ENCODE results near the gene CNIH3.

The CNIH3 gene

DNA sequence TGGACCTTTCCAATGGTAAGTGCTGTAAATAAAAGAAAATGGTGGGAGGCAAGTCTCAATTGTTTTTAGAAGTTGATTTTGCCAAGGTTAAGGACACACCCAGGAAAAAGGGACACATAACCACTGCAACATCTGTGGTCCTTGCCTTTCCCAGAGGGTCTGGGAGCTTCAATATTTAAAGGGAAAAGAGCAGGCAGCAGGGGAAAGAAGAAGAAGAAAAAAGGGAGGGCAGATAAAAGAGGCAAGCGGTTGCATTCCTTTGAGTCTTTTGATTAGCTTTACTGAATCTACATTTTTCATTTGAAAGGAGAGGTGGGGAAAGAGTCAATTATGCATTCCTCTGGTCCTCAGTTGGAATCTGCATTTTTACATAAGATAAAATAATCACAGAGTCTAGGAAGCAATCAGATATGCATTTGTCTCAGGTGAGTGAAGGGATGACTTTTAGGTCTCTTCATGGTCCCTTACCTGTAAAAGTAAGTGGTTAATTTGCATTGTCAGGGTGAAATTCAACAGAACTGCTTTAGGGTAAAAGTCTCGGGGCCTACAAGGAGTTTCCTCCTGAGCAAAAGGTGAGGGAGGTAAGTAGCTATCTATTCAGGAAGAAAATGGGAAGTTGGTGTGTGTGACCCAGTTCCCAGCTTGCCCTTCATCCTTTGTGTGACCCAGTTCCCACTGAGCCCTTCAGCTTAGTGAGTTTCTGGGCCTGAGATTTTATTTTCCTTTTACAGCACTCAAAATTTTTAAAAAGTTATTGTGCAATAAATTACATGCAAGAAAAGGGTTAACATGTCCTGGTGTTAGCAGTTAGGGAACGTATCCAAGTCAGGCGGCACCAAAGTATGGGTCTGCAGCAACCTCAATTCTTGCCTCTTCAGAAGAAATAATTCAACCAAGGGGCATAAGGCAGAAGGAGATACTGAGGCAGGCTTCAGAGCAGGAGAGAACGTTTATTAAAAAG, 8.6 kb upstream of the CNIH3 start:
- H3K27ac ChIP-seq, result no peak overlapping the region
- H3K27me3 ChIP-seq, result peaks cover 6% of the 10 kb centered on the region
- no peak overlapping the region for H3K4me3 ChIP-seq (ENCODE audit: low read depth in 1 of 2, low read length in 1 of 2)
- no peaks in the 10 kb centered on the region for H3K36me3 ChIP-seq
- H3K9me3 ChIP-seq, result no peaks in the 10 kb centered on the region
- TF ChIP-seq CTCF (IDR thresholded peaks at IDR 0.05), result no peak
- no peaks in the 10 kb centered on the region for H3K4me1 ChIP-seq (ENCODE audit: control insufficient read depth in 1 of 2, insufficient read depth in 1 of 2, low read depth in 1 of 2, low read length in 1 of 2)

GRCh38 chr1:224609333-224609732, 6.8 kb upstream of the CNIH3 start:
- Histone ChIP-seq H3K4me1 (ENCODE audit: control insufficient read depth in 1 of 2, insufficient read depth in 1 of 2, low read depth in 1 of 2, low read length in 1 of 2) (no peaks in the 10 kb centered on the region), H3K36me3 (no peaks in the 10 kb centered on the region), H3K9me3 (no peaks in the 10 kb centered on the region), H3K27ac (no peak overlapping the region), H3K27me3 (peaks cover 22% of the 10 kb centered on the region), H3K4me3 (ENCODE audit: low read depth in 1 of 2, low read length in 1 of 2) (no peak overlapping the region)
- TF ChIP-seq CTCF (IDR thresholded peaks at IDR 0.05), result no peak

DNA sequence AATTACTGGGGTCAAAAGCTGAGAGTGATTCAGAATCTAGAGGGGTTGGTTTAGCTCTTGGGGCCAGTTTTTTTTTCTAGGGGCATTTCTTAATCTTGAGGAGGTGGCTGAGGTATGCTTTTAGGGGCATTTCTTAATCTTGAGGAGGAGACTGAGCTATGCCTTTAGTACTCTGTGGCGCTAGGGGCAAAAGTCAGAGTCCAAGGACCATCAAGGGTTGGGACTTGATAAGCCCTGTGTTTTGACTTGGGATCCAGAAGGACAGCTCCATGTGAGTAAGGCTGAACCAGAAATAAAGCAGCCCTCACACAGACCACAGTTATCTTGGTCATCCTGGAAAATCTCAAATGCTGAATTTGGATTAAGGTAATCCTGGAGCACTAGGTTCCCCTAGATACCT, 3.9 kb upstream of the CNIH3 start:
- Histone ChIP-seq H3K9me3 (no peaks in the 10 kb centered on the region), H3K27me3 (peaks cover 51% of the 10 kb centered on the region), H3K4me3 (ENCODE audit: low read depth in 1 of 2, low read length in 1 of 2) (no peak overlapping the region), H3K4me1 (ENCODE audit: control insufficient read depth in 1 of 2, insufficient read depth in 1 of 2, low read depth in 1 of 2, low read length in 1 of 2) (peaks cover 0 to 11% of the 10 kb centered on the region in 2 experiments), H3K27ac (no peak overlapping the region), H3K36me3 (no peaks in the 10 kb centered on the region)
- no peak for TF ChIP-seq CTCF (IDR thresholded peaks at IDR 0.05)

DNA sequence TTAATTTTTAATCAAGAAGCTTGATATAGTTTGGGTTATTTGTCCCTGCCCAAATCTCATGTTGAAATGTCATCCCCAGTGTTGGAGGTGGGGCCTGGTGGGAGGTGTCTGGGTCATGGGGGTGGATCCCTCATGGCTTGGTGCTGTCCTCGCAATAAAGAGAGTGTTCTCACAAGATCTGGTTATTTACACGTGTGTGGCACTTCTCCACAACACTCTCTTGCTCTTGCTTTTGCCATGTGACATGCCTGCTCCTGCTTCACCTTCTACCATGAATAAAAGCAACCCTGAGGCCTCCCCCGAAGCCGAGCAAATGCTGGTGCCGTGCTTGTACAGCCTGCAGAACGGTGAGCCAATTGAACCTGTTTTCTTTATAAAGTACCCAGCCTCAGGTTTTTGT, 2.6 kb upstream of the CNIH3 start:
- Histone ChIP-seq H3K27ac (no peak overlapping the region), H3K9me3 (no peaks in the 10 kb centered on the region), H3K36me3 (no peaks in the 10 kb centered on the region), H3K4me1 (ENCODE audit: control insufficient read depth in 1 of 2, insufficient read depth in 1 of 2, low read depth in 1 of 2, low read length in 1 of 2) (peaks cover 0 to 11% of the 10 kb centered on the region in 2 experiments), H3K27me3 (peaks cover 64% of the 10 kb centered on the region), H3K4me3 (ENCODE audit: low read depth in 1 of 2, low read length in 1 of 2) (no peak overlapping the region)
- no peak for TF ChIP-seq CTCF (IDR thresholded peaks at IDR 0.05)

DNA sequence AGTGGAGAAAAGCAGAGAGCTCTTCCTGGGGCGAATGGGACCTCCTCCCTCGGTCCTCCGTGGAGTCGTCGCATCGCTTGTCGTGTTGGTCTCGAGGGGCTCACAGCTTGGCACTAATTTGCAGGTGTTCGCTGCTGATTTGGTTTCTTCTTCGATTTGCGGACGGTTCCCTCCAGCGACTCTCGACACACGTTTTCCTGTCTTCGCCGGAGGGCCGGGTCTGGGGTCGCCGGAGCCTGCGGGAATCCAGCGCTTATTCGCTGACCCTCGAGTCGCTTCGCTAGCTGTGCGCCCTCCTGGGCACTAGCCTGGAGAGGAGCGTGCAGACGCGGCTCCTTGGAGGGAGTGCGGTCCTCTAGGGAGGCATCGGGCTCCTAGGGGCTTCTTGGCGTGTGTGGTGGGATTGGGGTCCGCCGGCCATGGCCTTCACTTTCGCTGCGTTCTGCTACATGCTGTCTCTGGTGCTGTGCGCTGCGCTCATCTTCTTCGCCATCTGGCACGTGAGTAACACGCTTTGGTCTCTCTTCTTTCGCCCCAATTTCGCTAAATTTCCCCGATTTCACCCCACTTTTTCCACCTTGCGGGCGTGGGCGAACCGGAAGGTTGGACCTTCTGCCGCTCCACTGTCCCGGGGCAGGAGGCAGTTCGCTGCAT, 766 bp downstream of the CNIH3 start:
- H3K27ac ChIP-seq, result no peak overlapping the region
- peaks cover 93% of the 10 kb centered on the region for H3K27me3 ChIP-seq
- H3K4me3 ChIP-seq (ENCODE audit: low read depth in 1 of 2, low read length in 1 of 2), result no peak overlapping the region
- H3K4me1 ChIP-seq (ENCODE audit: control insufficient read depth in 1 of 2, insufficient read depth in 1 of 2, low read depth in 1 of 2, low read length in 1 of 2), result peaks cover 0 to 11% of the 10 kb centered on the region in 2 experiments
- no peak for TF ChIP-seq CTCF (IDR thresholded peaks at IDR 0.05)
- no peaks in the 10 kb centered on the region for H3K36me3 ChIP-seq
- H3K9me3 ChIP-seq, result no peaks in the 10 kb centered on the region

Data from neutrophil (primary cell).